KMS-11 (cell line): ENCODE measurements around the gene MYH7B.

Source experiments
- H2AFZ ChIP-seq: fragments of 200-600 bp; sonication (generic); 2 replicates; pipeline ENCODE4 v1.6.1; 2016; ENCODE audit warnings: antibody characterized with exemption, mixed run types, low read depth
- H3K27ac ChIP-seq: fragments of 200-600 bp; sonication (generic); 2 replicates; pipeline ENCODE4 v1.6.1; 2016; ENCODE audit warnings: mild to moderate bottlenecking, mixed run types
- H3K27me3 ChIP-seq: fragments of 200-600 bp; sonication (generic); 2 replicates; pipeline ENCODE4 v1.6.1; 2017; ENCODE audit warnings: mild to moderate bottlenecking, low read depth, mixed run types, moderate library complexity; ENCODE audit not compliant: insufficient read depth
- H3K36me3 ChIP-seq: fragments of 200-600 bp; sonication (generic); 2 replicates; pipeline ENCODE4 v1.6.1; 2017; ENCODE audit warnings: mild to moderate bottlenecking, mixed run types; ENCODE audit not compliant: insufficient read depth
- H3K4me1 ChIP-seq: fragments of 200-600 bp; sonication (generic); 2 replicates; pipeline ENCODE4 v1.6.1; 2016; ENCODE audit warnings: mild to moderate bottlenecking, low read depth, mixed run types; ENCODE audit not compliant: poor library complexity, severe bottlenecking
- H3K4me2 ChIP-seq: fragments of 200-600 bp; sonication (generic); 2 replicates; pipeline ENCODE4 v1.7.0; 2016; ENCODE audit warnings: mild to moderate bottlenecking, mixed run types
- H3K4me3 ChIP-seq: fragments of 200-600 bp; sonication (generic); IDR thresholded peaks from 2 replicates; pipeline ENCODE4 v1.6.1; 2017; ENCODE audit warnings: low read depth, low read length, mixed read lengths; ENCODE audit not compliant: insufficient read depth
- H3K79me2 ChIP-seq: fragments of 200-600 bp; sonication (generic); 2 replicates; pipeline ENCODE4 v1.6.1; 2016; ENCODE audit warnings: low read depth, mixed run types; ENCODE audit not compliant: insufficient read depth
- H3K9ac ChIP-seq: fragments of 200-600 bp; sonication (generic); 2 replicates; pipeline ENCODE4 v1.6.1; 2016; ENCODE audit warnings: mild to moderate bottlenecking, mixed run types
- H4K20me1 ChIP-seq: fragments of 200-600 bp; sonication (generic); 2 replicates; pipeline ENCODE4 v1.6.1; 2016; ENCODE audit warnings: mild to moderate bottlenecking, mixed run types; ENCODE audit not compliant: insufficient read depth
- TF ChIP-seq, protein P1 (sequence below): fragments of 200-600 bp; sonication (generic); conservative IDR thresholded peaks from 2 replicates; pipeline ENCODE4 v1.6.1; 2017; ENCODE audit warnings: low read depth, mild to moderate bottlenecking, antibody characterized with exemption, low read length, moderate library complexity, mixed read lengths

The MYH7B gene

DNA sequence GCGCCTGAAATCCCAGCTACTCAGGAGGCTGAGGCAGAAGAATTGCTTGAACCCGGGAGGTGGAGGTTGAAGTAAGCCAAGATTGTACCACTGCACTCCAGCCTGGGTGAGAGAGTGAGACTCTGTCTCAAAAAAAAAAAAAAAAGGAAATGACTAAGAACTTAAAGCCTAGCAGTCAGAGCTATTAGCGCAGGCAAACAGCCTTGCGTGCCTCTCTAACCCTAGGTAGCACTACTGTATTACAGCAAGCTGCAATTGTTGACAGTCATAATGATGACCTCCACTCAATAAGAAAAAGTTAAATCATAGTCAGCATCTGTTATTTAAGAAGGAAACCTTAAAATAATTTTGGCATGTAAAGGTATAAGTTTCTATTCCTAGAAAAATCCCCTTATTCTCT lies 14.4 kb upstream of the MYH7B start:
- no peak overlapping the region for H3K4me2 ChIP-seq
- H3K36me3 ChIP-seq, result no peaks in the 10 kb centered on the region

DNA sequence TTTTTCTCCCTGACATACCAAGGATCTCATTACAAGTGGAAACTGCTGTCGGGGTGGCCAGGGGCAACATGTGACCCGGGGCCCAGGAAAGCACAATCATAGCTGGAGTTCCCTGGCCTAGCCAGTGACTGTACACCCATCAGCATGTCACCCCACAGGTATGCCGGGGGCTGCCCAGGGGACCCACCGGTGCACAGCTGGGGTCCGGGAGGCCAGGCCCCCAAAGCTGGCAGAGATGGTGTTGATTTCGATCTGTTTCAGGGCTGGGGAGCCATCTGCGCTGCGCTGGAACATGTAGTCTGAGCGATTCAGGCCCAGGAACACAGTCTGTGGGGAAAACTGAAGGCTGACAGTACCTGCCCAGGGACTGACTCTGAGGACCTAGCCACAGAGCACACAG lies 13.4 kb upstream of the MYH7B start:
- no peaks in the 10 kb centered on the region for H3K79me2 ChIP-seq
- no peak overlapping the region for H3K4me2 ChIP-seq
- no peaks in the 10 kb centered on the region for H3K27me3 ChIP-seq
- no peaks in the 10 kb centered on the region for H3K36me3 ChIP-seq
- peaks cover 17% of the 10 kb centered on the region for H3K4me1 ChIP-seq
- TF ChIP-seq, protein P1, sequence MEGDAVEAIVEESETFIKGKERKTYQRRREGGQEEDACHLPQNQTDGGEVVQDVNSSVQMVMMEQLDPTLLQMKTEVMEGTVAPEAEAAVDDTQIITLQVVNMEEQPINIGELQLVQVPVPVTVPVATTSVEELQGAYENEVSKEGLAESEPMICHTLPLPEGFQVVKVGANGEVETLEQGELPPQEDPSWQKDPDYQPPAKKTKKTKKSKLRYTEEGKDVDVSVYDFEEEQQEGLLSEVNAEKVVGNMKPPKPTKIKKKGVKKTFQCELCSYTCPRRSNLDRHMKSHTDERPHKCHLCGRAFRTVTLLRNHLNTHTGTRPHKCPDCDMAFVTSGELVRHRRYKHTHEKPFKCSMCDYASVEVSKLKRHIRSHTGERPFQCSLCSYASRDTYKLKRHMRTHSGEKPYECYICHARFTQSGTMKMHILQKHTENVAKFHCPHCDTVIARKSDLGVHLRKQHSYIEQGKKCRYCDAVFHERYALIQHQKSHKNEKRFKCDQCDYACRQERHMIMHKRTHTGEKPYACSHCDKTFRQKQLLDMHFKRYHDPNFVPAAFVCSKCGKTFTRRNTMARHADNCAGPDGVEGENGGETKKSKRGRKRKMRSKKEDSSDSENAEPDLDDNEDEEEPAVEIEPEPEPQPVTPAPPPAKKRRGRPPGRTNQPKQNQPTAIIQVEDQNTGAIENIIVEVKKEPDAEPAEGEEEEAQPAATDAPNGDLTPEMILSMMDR, result no peak
- H3K4me3 ChIP-seq, result no peak overlapping the region
- H2AFZ ChIP-seq, result no peak overlapping the region
- H3K9ac ChIP-seq, result no peak overlapping the region
- no peaks in the 10 kb centered on the region for H4K20me1 ChIP-seq
- no peak overlapping the region for H3K27ac ChIP-seq

More for the DNA sequence above, 14.4 kb upstream of the MYH7B start:
- H3K9ac ChIP-seq, result no peak overlapping the region
- no peak overlapping the region for H3K27ac ChIP-seq
- no peaks in the 10 kb centered on the region for H3K27me3 ChIP-seq
- no peaks in the 10 kb centered on the region for H3K79me2 ChIP-seq
- peaks cover 17% of the 10 kb centered on the region for H3K4me1 ChIP-seq
- H3K4me3 ChIP-seq, result no peak overlapping the region
- TF ChIP-seq, protein P1, result no peak
- H2AFZ ChIP-seq, result no peak overlapping the region
- no peaks in the 10 kb centered on the region for H4K20me1 ChIP-seq

DNA sequence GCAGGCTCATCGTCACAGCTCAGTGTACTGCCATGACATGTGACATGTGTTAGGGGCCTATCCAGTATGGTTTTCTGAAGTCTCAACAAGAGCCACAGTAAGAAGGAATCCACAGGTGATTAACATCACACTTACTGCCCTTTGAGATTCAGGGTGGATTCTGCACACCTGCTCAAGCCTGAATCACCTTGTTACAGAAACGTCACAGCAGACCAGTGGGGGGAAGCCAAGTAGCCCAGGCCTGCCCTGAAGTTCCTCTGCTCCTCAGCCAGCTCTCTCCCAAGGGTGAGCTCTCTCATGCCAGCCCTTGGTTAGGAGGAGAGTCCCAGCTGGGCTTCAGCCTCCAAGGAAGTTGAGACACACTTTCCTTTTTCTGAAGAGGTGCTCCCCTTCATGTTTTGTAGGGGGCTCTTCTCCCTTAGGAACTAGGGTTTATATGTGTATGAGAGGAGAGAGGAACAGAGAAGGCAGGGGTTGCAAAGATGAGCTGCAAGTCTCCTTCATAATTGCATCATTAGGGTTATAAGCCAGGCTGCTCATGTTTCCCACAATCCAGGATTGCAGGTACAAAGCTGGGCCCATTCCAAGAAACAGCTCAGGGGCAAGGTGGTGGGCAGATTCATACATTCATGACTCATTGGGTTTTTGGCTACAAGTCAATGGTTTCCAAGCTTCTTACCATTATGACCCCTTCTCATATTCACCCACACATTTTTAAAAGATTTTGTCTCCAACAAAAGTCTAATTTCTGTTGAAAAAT lies 11.7 kb upstream of the MYH7B start:
- H3K4me2 ChIP-seq, result no peak overlapping the region
- no peaks in the 10 kb centered on the region for H4K20me1 ChIP-seq
- H3K4me3 ChIP-seq, result no peak overlapping the region
- H3K27ac ChIP-seq, result no peak overlapping the region
- peaks cover 17% of the 10 kb centered on the region for H3K4me1 ChIP-seq
- H2AFZ ChIP-seq, result no peak overlapping the region
- TF ChIP-seq, protein P1, result no peak
- H3K79me2 ChIP-seq, result no peaks in the 10 kb centered on the region
- no peak overlapping the region for H3K9ac ChIP-seq
- no peaks in the 10 kb centered on the region for H3K36me3 ChIP-seq
- H3K27me3 ChIP-seq, result no peaks in the 10 kb centered on the region

DNA sequence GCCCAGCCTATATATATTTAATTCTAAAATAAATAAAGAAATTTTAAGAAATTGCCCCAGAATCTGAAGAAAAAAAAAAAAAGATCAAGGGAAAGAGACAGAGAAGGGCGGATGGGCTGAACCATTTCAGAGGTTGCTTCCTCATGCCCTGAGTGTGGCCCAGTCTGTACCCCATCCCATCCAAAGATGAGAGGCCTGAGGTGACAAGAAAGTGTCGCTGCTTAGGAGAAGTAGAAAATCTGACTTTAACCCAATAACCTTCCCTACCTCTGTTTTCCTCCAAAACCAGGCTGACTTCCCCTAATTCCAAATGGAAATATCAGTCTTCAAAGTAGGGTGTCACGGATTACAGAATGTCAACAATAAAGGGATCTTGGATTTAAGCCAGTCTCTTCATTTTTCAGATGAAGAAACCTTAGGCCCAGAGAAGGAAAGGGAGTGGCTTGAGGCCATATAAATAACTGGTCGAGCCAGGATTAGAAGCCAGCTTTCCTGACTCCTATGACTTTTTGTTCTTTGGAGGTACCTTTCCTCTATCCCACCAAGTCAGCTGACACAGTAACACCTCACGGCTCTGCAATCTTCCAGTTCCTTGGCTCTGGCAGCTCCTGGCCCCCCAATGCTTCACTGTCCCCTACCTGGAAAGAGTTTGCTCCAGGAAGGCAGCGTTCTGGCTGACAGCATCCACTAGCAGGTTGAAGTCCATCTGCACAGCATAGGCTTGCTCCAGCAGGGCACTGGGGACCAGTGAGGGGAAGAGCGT lies 10.2 kb upstream of the MYH7B start:
- H3K9ac ChIP-seq, result no peak overlapping the region
- no peaks in the 10 kb centered on the region for H3K36me3 ChIP-seq
- H3K4me2 ChIP-seq, result no peak overlapping the region

More for the DNA sequence above, 10.2 kb upstream of the MYH7B start:
- H2AFZ ChIP-seq, result no peak overlapping the region
- no peak overlapping the region for H3K4me3 ChIP-seq
- H3K79me2 ChIP-seq, result no peaks in the 10 kb centered on the region
- H3K27me3 ChIP-seq, result no peaks in the 10 kb centered on the region
- peaks cover 9% of the 10 kb centered on the region for H3K4me1 ChIP-seq
- TF ChIP-seq, protein P1, result no peak
- H3K27ac ChIP-seq, result no peak overlapping the region
- no peaks in the 10 kb centered on the region for H4K20me1 ChIP-seq
